GM21515 (cell line): ENCODE data around the gene TRIM33.

ENCODE experiments used
- ATAC-seq: cut with Tn5 transposase; IDR thresholded peaks from one replicate; pipeline ENCODE4 v1.9.1; 2021; ENCODE audit not compliant: unreplicated experiment

The TRIM33 gene

DNA sequence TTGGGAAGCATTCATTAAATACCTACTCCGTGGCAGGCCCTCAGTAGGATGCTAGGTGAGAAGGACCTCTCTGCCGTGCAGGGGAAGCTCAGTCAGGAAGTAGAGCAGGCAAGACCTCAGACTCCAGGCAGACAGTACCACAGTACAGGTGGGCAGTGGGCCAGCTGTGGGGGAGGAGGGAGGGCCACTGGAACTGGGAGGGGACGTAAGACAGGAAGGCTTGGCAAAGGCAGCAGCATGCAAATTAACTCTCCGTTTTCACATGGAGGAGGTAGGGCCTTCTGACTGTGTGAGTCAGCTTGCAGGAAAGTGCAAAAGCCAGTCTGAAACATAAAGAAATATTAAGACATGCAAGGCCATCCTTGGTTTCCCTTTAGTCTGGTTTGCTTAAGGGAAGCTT, 157.7 kb downstream of the TRIM33 start:
- no peak for ATAC-seq

DNA sequence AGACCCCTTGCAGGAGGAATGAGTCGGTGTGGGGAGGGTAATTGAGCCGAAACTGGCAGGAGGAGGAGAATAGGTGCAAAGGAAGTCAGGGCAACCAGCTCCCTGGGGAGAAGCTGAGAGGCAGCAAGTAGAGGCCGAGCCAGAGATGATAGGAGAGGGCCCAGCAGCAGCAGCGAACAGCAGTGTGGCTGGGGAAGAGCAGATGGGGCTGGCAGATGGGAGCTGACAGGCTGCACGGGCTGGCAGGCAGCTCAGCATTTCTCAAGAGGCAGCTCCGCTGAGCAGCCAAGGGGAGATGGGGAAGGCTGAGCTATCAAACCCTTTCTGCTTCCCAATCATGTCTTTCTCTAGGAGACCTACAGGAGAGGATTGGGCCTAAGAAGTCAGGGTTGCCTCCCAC, 158.2 kb downstream of the TRIM33 start:
- ATAC-seq: no peak

DNA sequence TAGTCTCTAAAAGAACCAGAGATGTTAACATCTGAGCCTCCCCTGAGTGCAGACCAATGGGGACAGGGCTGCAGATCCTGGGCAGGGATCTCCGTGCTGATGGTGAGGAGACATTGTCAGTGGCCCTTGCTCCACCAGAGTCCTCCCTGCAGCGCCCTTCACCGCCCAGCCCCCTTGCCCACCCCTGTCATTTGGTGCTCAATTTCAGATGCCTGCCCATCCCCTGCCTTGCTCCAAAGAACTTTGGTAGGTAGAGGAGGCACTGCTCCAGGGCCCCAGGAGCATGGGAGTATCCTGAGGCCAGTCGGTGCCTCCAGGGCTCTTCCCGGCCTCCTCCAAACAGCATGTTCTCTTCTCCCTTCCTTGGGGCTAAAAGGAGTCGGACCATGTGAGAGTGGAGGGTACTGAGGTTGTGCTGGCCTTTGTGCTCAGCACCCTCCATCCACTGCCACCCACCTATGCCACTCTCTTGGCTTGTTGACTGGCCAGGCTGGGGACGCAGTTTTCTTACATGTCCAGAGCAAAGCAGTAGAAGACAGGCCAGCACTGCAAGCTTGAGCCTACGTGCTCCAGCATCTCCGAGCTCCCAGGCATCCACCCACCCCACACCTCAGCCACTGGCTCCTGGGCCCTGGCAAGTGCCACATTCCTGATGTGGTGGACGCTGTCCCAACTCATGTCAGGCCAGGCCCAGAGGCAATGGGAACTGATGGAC, 160.1 kb downstream of the TRIM33 start:
- no peak for ATAC-seq

DNA sequence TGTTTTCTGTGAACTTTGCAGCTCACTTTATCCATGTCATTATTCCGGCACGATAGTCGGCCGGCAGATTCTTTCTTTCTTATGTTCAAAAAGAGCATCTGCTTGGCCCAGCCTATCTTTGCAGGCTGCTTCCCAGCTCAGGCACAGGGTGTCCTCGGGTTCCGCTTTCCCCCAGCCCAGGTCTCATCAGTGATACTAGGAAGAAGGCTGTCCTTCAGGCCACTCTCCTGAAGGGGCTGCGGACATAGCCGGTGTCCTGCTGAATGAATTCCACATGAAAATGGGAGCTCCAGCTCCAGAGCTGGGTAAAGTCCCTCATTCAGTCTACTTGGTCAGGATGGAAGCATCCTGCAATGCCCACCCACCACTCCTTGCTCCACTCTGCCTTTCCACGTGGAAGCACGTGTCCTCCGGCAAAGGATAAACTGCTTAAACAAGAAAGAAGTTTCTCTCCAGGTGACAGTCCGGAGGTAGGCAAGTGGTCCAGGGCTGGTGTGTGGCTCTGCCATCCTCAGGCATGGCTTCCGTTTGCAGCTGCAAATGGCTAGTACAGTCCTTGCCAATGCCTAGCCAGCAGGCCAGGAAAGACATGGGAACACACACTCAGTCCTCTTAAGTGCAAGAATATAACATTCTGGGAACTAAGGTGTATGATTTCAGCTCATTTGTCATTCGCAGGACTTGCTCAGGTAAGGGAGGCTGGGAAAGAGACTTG, 161.0 kb downstream of the TRIM33 start:
- no peak for ATAC-seq

DNA sequence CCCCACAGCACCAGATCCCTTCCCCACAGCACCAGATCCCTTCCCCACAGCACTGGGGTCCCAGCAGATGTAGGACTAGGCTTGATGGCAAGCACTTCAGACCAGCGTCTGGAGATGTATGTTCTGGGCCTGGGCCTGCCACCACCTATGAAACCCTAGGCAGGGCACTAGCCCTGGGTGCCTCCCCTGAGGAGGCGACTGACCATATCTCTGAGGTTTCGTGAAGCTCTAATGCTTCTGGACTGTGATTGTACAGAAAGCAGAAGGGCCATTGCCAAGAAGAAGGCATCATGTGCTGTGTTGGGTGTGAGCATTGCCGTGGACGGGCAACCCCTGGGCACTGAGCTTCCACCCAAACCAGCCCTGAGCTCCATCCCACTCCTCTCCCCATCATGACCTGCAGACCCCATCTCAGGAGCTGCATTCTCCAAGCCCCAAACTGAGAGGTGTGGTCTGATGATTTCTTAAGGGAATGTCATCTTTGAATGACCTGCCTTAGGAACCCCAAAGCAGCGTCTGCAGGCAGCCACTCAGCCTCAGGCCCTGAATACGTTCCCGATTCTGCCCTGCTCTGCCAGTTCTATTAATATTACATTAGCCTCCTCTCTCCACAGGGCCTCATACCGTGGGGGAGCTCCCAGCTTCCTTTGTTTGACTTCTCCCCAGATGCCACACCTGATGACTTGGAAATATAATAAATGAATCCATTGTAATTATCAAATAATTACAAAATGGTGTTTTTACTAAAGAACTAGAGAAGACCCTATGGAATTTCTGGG, 163.4 kb downstream of the TRIM33 start:
- no peak for ATAC-seq

DNA sequence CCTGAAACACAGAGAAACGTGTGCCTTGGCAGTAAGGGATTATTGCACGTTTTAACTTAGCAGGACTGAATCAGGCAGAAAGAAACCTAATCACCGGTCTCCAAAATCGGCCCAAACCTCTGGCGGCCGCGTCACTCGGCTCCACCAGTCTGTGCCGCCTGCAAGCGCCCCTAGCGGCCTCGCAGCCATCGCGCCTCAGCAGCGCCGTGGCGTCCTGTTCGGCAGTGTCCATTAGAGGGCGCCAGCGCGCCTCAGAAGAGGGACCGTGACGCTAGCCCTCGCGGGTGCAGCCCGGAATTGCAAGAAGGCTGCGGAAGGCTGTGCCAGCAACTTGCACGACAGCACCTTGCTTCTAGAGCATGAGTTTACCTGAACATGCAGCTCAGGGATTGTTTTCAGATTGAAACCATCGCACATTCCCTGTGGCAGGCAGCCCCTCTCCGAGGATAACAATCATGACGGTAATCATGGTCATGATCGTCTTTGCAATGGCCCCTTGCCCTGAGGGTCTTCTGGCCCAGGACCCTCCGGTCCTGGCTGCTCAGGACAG, 164.4 kb downstream of the TRIM33 start:
- peak; percentile 99 for ATAC-seq

DNA sequence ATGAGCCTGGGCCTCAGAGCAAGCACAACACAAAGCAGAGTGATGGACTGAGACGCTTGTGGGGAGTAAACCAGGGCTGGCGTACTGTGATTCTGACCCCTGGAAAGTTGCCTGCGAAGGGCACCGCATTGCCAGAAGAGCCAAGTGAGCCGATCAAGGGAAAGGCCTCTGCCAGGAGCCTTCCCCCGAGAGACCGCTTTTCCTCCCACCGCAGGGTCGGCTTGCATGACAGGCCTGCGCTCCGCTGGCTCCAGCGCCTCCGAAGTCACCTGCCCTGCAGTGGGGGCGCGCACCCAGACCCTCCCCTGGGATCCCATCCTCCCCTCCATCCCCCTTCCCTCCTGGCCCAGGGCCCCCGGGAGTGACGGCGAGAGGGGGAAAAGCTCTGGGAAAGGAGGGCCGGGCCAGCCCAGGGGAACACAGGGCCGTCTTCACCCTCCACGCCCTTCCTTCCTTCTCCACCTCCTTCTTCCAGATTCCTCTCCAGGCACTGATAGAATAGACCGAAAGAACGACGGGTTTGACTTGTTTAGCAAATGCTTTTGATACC, 165.0 kb downstream of the TRIM33 start:
- peak; percentile 12 for ATAC-seq

DNA sequence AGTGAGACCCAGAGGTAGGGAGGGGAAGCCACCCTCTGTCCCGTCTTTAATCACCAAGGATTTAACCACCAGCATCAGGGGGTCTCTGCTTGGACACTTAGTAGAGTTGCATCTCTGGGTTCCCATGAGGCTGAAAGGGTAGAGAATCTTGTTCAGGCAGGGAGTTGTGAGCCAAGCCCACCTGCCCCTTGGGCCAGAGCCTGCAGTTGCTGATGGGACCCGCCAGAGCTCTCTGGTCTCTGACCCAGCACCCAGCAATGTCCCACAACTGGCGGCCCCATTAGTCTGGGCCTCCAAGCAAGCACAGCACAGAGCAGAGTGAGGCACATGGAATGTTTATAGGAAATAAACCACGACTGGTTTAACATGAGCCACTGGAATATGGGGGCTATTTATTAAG, 166.3 kb downstream of the TRIM33 start:
- no peak for ATAC-seq
